Activated T-cell treated with anti-CD3 and anti-CD28 coated beads for 4 hours (primary cell): ENCODE data around the gene CCDC57.
A peak's percentile ranks its signal among the peaks of the same experiment; 100 is the strongest.

ENCODE experiments used
- DNase-seq: peaks from one replicate; pipeline ENCODE4 v3.0.0-alpha.2; 2020

The CCDC57 gene

GRCh38 chr17:82118168-82118814 is 94.4 kb downstream of the CCDC57 start:
- DNase-seq = no peak

GRCh38 chr17:82117139-82118090 is 95.2 kb downstream of the CCDC57 start:
- no peak for DNase-seq

- DNase-seq = no peak
Measured at GRCh38 chr17:82116246-82116645, 96.4 kb downstream of the CCDC57 start.

- no peak for DNase-seq
Measured at GRCh38 chr17:82114872-82115271, 97.8 kb downstream of the CCDC57 start.

- no peak for DNase-seq
Measured at GRCh38 chr17:82114447-82114846, 98.2 kb downstream of the CCDC57 start.

- DNase-seq = no peak
Measured at GRCh38 chr17:82113941-82114340, 98.7 kb downstream of the CCDC57 start.

GRCh38 chr17:82113422-82113821 is 99.2 kb downstream of the CCDC57 start:
- DNase-seq = no peak

- no peak for DNase-seq
Measured at GRCh38 chr17:82112914-82113311, 99.7 kb downstream of the CCDC57 start.

- no peak for DNase-seq
Measured at GRCh38 chr17:82112181-82112913, 100.3 kb downstream of the CCDC57 start.

GRCh38 chr17:82110298-82110697 is 102.3 kb downstream of the CCDC57 start:
- DNase-seq = no peak

- no peak for DNase-seq
Measured at GRCh38 chr17:82108961-82109475, 103.6 kb downstream of the CCDC57 start.

GRCh38 chr17:82108496-82108945 is 104.1 kb downstream of the CCDC57 start:
- no peak for DNase-seq

- DNase-seq = no peak
Measured at GRCh38 chr17:82108038-82108437, 104.6 kb downstream of the CCDC57 start.

- DNase-seq = no peak
Measured at GRCh38 chr17:82107341-82107860, 105.2 kb downstream of the CCDC57 start.

- no peak for DNase-seq
Measured at GRCh38 chr17:82106688-82107305, 105.8 kb downstream of the CCDC57 start.

GRCh38 chr17:82105882-82106687 is 106.6 kb downstream of the CCDC57 start:
- peak; percentile 36 for DNase-seq

- DNase-seq = no peak
Measured at GRCh38 chr17:82105417-82105881, 107.2 kb downstream of the CCDC57 start.

- no peak for DNase-seq
Measured at GRCh38 chr17:82104797-82105416, 107.7 kb downstream of the CCDC57 start.

GRCh38 chr17:82103553-82104451 is 108.8 kb downstream of the CCDC57 start:
- no peak for DNase-seq
